K562 (cell line): ENCODE data around the gene TASP1. TPM values are rescaled to one million over a fixed set of nuclear protein-coding genes. Genes with fewer than 3 reads are reported as not detected.

Source experiments
- ATAC-seq: fragments of 200-7000 bp; cut with Tn5 transposase; 3 replicates; pipeline ENCODE4 v1.9.1; 2020; ENCODE audit warnings: moderate library complexity
- BruUV-seq: library from RNA; stranded (reverse); fragments of 400-500 nt; replicated peaks from 2 replicates; lab custom pipeline; 2021; lab: Mats Ljungman, UMichigan
- CTCF ChIA-PET: fragments of 300-600 bp; formaldehyde crosslinking; extraction: SDS; loops from one replicate; lab custom pipeline; 2021; ENCODE audit warnings: low intra/inter-chr PET ratio; lab: Yijun Ruan, JAX
- POLR2A ChIA-PET: fragments of 300-600, 350-650 bp; sonication (Branson Sonifier 250); formaldehyde crosslinking; extraction: SDS; loops from one replicate; lab custom pipeline; 2021; ENCODE audit warnings: antibody characterized with exemption, inconsistent platforms; lab: Yijun Ruan, JAX
- DNase-seq, 4 experiments: peaks; one replicate each; pipeline versions ENCODE4 v3.0.0 to v3.0.0-alpha.2; 2011 to 2018; ENCODE audit warnings: low spot score in 3 of 4, mixed read lengths in 3 of 4; ENCODE audit errors: extremely low read depth in 1 of 4
- FAIRE-seq: peaks from 2 replicates; lab custom pipeline; 2011; peaks lifted over from hg19 to GRCh38; lab: Jason Lieb, UNC
- H2AFZ ChIP-seq: 2 replicates; pipeline ENCODE4 v1.6.0; 2011; ENCODE audit warnings: low read depth, low read length, control low read depth, inconsistent platforms
- H3K27ac ChIP-seq: fragments of 200-600 bp; 3 replicates; pipeline ENCODE4 v1.8.0; 2011; ENCODE audit warnings: low read depth, mild to moderate bottlenecking, control low read depth, inconsistent platforms, low read length, moderate library complexity, mixed read lengths; ENCODE audit errors: extremely low read depth
- H3K27me3 ChIP-seq, 2 experiments: fragments of 300-600 bp in 1 of 2; 2 replicates in 1 of 2; 3 replicates in 1 of 2; pipeline versions ENCODE4 v1.6.0 to v1.8.0; 2011; ENCODE audit warnings: inconsistent platforms in 2 of 2, low read length in 2 of 2, mild to moderate bottlenecking in 1 of 2, mixed read lengths in 1 of 2, moderate library complexity in 1 of 2; ENCODE audit not compliant: control insufficient read depth in 2 of 2, insufficient read depth in 2 of 2
- H3K36me3 ChIP-seq: fragments of 300-600 bp; 3 replicates; pipeline ENCODE4 v1.8.0; 2011; ENCODE audit warnings: mild to moderate bottlenecking, low read length, inconsistent platforms; ENCODE audit not compliant: control insufficient read depth, insufficient read depth
- H3K4me1 ChIP-seq, 2 experiments: fragments of 200-600 bp in 1 of 2; replicated peaks in 1 of 2; 2 replicates in 1 of 2; 3 replicates in 1 of 2; pipeline versions ENCODE4 v1.5.1 to v1.8.0; 2011; ENCODE audit warnings: inconsistent platforms in 2 of 2, low read length in 2 of 2, mild to moderate bottlenecking in 1 of 2, mixed read lengths in 1 of 2, moderate library complexity in 1 of 2; ENCODE audit not compliant: control insufficient read depth in 2 of 2, insufficient read depth in 2 of 2
- H3K4me2 ChIP-seq: 2 replicates; pipeline ENCODE4 v1.6.1; 2011; ENCODE audit warnings: low read length, control low read depth, inconsistent platforms, mixed read lengths; ENCODE audit not compliant: insufficient read depth
- H3K4me3 ChIP-seq: fragments of 200-600 bp; sonication (generic), shearing (Covaris generic); 2 replicates; pipeline ENCODE4 v1.5.1; 2016; ENCODE audit warnings: control low read depth, inconsistent platforms
- H3K79me2 ChIP-seq: fragments of 200-600 bp; 3 replicates; pipeline ENCODE4 v1.8.0; 2011; ENCODE audit warnings: low read length, inconsistent platforms; ENCODE audit not compliant: control insufficient read depth, insufficient read depth
- H3K9ac ChIP-seq, 2 experiments: 2 replicates each; pipeline versions ENCODE4 v1.6.0 to v1.6.1; 2011; ENCODE audit warnings: low read depth in 2 of 2, low read length in 2 of 2, control low read depth in 1 of 2, inconsistent platforms in 1 of 2, mild to moderate bottlenecking in 1 of 2, mixed read lengths in 1 of 2; ENCODE audit not compliant: insufficient read depth in 1 of 2
- H3K9me1 ChIP-seq: one replicate; pipeline ENCODE4 v1.6.0; 2011; ENCODE audit warnings: inconsistent platforms, mild to moderate bottlenecking, low read length, moderate library complexity; ENCODE audit not compliant: control insufficient read depth, insufficient read depth
- H3K9me3 ChIP-seq: replicated peaks from 2 replicates; pipeline ENCODE4 v1.5.1; 2011; ENCODE audit warnings: low read depth, low read length, inconsistent platforms; ENCODE audit not compliant: control insufficient read depth, insufficient read depth
- H4K20me1 ChIP-seq: replicated peaks from 2 replicates; pipeline ENCODE4 v1.6.1; 2011; ENCODE audit warnings: low read length, inconsistent platforms, mixed read lengths; ENCODE audit not compliant: control insufficient read depth, insufficient read depth
- ARID1B ChIP-seq: fragments of 450-650 bp; IDR thresholded peaks from 2 replicates; pipeline ENCODE4 v1.6.1; 2016; ENCODE audit warnings: antibody characterized with exemption, mild to moderate bottlenecking, inconsistent platforms
- CHD2 ChIP-seq: IDR thresholded peaks from 2 replicates; pipeline ENCODE4 v1.6.1; 2011; ENCODE audit warnings: low read depth, low read length
- CREBBP ChIP-seq: IDR thresholded peaks from one replicate; pipeline ENCODE4 v1.6.1; 2012; ENCODE audit warnings: low read depth, mild to moderate bottlenecking, control low read depth, inconsistent platforms, low read length
- CSDE1 ChIP-seq, 2 experiments: fragments of 450-650 bp; IDR thresholded peaks; 2 replicates each; pipeline ENCODE4 v1.6.1; 2016; ENCODE audit warnings: mild to moderate bottlenecking in 1 of 2
- GABPB2 ChIP-seq: fragments of 250-450 bp; sonication (Bioruptor Pico); conservative IDR thresholded peaks from 2 replicates; pipeline ENCODE4 v1.5.1; 2021; ENCODE audit warnings: mild to moderate bottlenecking
- SAFB2 ChIP-seq: fragments of 200-400 bp; formaldehyde crosslinking; IDR thresholded peaks from 2 replicates; pipeline ENCODE4 v1.6.1; 2018; ENCODE audit warnings: borderline replicate concordance, low read length, low read depth, moderate library complexity; ENCODE audit not compliant: severe bottlenecking
- SMARCA5 ChIP-seq: fragments of 450-650 bp; IDR thresholded peaks from 2 replicates; pipeline ENCODE4 v1.6.1; 2016
- WGBS: fragments of 100-300 bp; shearing (Covaris generic); methylation state at CpG from one replicate; pipeline ENCODE4 v1.1.6; 2016; ENCODE audit warnings: low coverage, mixed read lengths; ENCODE audit not compliant: insufficient coverage; ENCODE audit errors: missing lambda C conversion rate; 5-methylcytosine and 5-hydroxymethylcytosine counted together
- in situ Hi-C: fragments of 300-500 bp; cut with MboI; formaldehyde crosslinking; loops from 4 replicates; pipeline ENCODE4 v1.15.0; 2018; ENCODE audit warnings: inconsistent platforms, mixed read lengths
- intact Hi-C: fragments of 100-400 bp; cut with micrococcal nuclease; formaldehyde crosslinking; loops from 2 replicates; pipeline ENCODE4 v1.14.2; 2022
- polyA plus RNA-seq, 8 experiments: library from polyadenylated mRNA; depleted of rRNA in 4 of 8; stranded (reverse) in 5 of 8; unstranded in 3 of 8; fragments of >200 nt; fragmentation: Nextera tagmentation in 2 of 8; fragmentation: Illumina TruSeq in 1 of 8; extraction: Ambion mirVana in 2 of 8; extraction: Trizol in 1 of 8; gene quantifications; 2 replicates each; pipeline versions ENCODE4 v1.2.1 to v1.2.3, GENCODE V29; 2011 to 2014; ENCODE audit warnings: inconsistent platforms in 1 of 8, missing spikeins in 1 of 8
- total RNA-seq, 7 experiments: library from RNA; depleted of rRNA in 6 of 7; stranded (reverse); fragments of >200 nt in 6 of 7; fragmentation: Illumina TruSeq in 2 of 7; extraction: Trizol in 2 of 7; gene quantifications; 2 replicates each; pipeline versions ENCODE4 v1.2.1 to v1.2.3, GENCODE V29; 2011 to 2021; ENCODE audit warnings: low replicate concordance in 1 of 7
- TF ChIP-seq, protein P1 (sequence below): fragments of 200-800 bp; sonication (Bioruptor generic); IDR thresholded peaks from 2 replicates; pipeline ENCODE4 v1.6.1; 2017; ENCODE audit warnings: missing genetic modification characterization, missing compliant biosample characterization
- TF ChIP-seq, protein P2 (sequence below), 2 experiments: fragments of 450-650 bp in 1 of 2; sonication (generic) in 1 of 2; formaldehyde crosslinking; conservative IDR thresholded peaks; 2 replicates each; pipeline versions ENCODE4 v1.4.0 to v1.8.1; 2020 to 2022; ENCODE audit warnings: mild to moderate bottlenecking in 1 of 2, missing genetic modification reagents in 1 of 2
- TF ChIP-seq, protein P3 (sequence below): sonication (generic); formaldehyde crosslinking; IDR thresholded peaks from 2 replicates; pipeline ENCODE4 v1.8.1; 2023; ENCODE audit warnings: mild to moderate bottlenecking, missing genetic modification reagents

Gene TASP1
- total and polyA plus RNA-seq, 9 of the 15 experiments (the other 6 are each of a cell fraction or from before 2014, with no cell fraction given), result 3.7 to 10.6 (median 6.4) TPM

DNA sequence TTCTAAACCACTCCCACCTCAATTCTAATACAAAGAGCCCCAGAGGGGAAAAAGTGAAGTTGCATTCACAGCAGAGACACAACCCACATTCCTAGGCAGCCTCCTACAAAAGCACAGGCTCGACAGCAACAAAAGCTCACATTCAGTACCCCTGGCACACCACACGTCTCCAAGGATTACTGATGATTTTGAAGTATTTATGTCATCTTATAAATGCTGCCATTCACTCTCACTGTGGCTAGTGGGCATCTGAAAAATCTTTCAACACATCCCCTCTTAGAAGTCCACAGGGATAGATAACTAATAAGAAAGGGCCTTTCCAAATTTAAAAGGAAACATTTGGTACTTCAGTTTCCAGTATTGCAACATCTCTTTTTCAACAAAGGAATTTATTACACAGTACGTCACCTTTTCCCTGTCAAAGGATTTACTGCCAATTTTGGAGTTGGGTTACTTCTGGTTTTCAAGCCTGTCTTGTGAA, 146.7 kb downstream of the TASP1 start:
- ATAC-seq, result no peak
- no peaks in the 10 kb centered on the region for H3K9me3 ChIP-seq
- in situ Hi-C loops, result no loop called here
- POLR2A ChIA-PET, result no interaction called here
- no peak for FAIRE-seq
- H3K79me2 ChIP-seq, result no peaks in the 10 kb centered on the region
- no peaks in the 10 kb centered on the region for H3K27me3 ChIP-seq
- H3K4me3 ChIP-seq, result no peak overlapping the region
- CTCF ChIA-PET, result no interaction called here
- no peaks in the 10 kb centered on the region for H3K9me1 ChIP-seq
- no peak overlapping the region for H3K27ac ChIP-seq
- no peak for DNase-seq
- no peaks in the 10 kb centered on the region for H3K36me3 ChIP-seq
- 59% methylated on average over 3 of the region's 3 CpGs for WGBS
- H3K9ac ChIP-seq, result no peak overlapping the region
- H3K4me2 ChIP-seq, result no peak overlapping the region
- intact Hi-C loops, result no loop called here
- no peaks in the 10 kb centered on the region for H3K4me1 ChIP-seq
- TF ChIP-seq ARID1B, result no peak
- no peak for TF ChIP-seq CHD2
- TF ChIP-seq GABPB2 (CRISPR knock-in tag), result no peak
- no peak for TF ChIP-seq SAFB2
- no peak overlapping the region for H2AFZ ChIP-seq
- no TSS peak for BruUV-seq
- H4K20me1 ChIP-seq, result no peaks in the 10 kb centered on the region

DNA sequence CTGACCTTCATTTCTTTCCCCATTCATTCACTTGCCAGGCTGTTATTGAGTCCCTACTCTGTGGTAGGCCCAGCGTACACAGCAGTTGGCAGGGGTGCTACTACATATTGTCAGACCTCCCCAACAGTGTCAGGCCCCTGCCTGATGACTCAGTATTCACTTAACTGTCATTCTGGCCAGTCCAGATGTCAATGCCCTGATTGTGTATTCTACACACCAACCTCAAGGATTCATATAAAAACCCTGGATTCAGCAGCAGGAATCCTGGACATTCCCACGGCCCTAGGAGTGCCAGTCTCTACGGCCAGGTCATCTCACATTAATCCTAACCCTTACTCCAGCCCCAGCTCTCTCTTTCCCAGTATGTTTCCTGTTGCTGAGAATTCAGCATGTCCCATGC, 151.5 kb downstream of the TASP1 start:
- H3K9ac ChIP-seq, result no peak overlapping the region
- no peaks in the 10 kb centered on the region for H3K9me3 ChIP-seq
- intact Hi-C loops (no loop called here), in situ Hi-C loops (no loop called here)
- no peak for FAIRE-seq
- no peaks in the 10 kb centered on the region for H3K27me3 ChIP-seq
- no TSS peak for BruUV-seq
- TF ChIP-seq, protein P1, sequence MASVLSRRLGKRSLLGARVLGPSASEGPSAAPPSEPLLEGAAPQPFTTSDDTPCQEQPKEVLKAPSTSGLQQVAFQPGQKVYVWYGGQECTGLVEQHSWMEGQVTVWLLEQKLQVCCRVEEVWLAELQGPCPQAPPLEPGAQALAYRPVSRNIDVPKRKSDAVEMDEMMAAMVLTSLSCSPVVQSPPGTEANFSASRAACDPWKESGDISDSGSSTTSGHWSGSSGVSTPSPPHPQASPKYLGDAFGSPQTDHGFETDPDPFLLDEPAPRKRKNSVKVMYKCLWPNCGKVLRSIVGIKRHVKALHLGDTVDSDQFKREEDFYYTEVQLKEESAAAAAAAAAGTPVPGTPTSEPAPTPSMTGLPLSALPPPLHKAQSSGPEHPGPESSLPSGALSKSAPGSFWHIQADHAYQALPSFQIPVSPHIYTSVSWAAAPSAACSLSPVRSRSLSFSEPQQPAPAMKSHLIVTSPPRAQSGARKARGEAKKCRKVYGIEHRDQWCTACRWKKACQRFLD (CRISPR knock-in tag), result no peak
- TF ChIP-seq SMARCA5, result no peak
- TF ChIP-seq, protein P2, sequence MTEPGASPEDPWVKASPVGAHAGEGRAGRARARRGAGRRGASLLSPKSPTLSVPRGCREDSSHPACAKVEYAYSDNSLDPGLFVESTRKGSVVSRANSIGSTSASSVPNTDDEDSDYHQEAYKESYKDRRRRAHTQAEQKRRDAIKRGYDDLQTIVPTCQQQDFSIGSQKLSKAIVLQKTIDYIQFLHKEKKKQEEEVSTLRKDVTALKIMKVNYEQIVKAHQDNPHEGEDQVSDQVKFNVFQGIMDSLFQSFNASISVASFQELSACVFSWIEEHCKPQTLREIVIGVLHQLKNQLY (CRISPR knock-in tag; conservative IDR thresholded peaks at IDR 0.05), result no peak
- TF ChIP-seq CREBBP, result no peak
- TF ChIP-seq, protein P3, sequence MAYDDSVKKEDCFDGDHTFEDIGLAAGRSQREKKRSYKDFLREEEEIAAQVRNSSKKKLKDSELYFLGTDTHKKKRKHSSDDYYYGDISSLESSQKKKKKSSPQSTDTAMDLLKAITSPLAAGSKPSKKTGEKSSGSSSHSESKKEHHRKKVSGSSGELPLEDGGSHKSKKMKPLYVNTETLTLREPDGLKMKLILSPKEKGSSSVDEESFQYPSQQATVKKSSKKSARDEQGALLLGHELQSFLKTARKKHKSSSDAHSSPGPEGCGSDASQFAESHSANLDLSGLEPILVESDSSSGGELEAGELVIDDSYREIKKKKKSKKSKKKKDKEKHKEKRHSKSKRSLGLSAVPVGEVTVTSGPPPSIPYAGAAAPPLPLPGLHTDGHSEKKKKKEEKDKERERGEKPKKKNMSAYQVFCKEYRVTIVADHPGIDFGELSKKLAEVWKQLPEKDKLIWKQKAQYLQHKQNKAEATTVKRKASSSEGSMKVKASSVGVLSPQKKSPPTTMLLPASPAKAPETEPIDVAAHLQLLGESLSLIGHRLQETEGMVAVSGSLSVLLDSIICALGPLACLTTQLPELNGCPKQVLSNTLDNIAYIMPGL (CRISPR knock-in tag), result no peak
- TF ChIP-seq CSDE1 (IDR thresholded peaks at IDR 0.05), result no peak
- WGBS, result 72% methylated on average over 3 of the region's 3 CpGs
- ChIA-PET CTCF (no interaction called here), POLR2A (no interaction called here)
- no peak overlapping the region for H3K4me3 ChIP-seq
- no peaks in the 10 kb centered on the region for H3K79me2 ChIP-seq
- ATAC-seq, result no peak
- no peak overlapping the region for H3K27ac ChIP-seq
- peaks cover 5% of the 10 kb centered on the region; the same call in 1 of the 3 replicates for H3K36me3 ChIP-seq
- no peak for DNase-seq
- no peaks in the 10 kb centered on the region for H3K9me1 ChIP-seq
- no peak overlapping the region for H3K4me2 ChIP-seq
- no peak overlapping the region for H2AFZ ChIP-seq
- no peaks in the 10 kb centered on the region for H4K20me1 ChIP-seq
- no peaks in the 10 kb centered on the region for H3K4me1 ChIP-seq
